ENCODE measurements around the gene BLOC1S1. TPM values are rescaled to one million over a fixed set of nuclear protein-coding genes. Genes with fewer than 3 reads are reported as not detected.

The BLOC1S1 gene
- total RNA-seq, 1 experiment from 2014 or later = 116 TPM

- peak; percentile 40 for DNase-seq (ENCODE audit: low spot score)
Measured at GRCh38 chr12:55728186-55728938, 12.5 kb downstream of the BLOC1S1 start.

GRCh38 chr12:55728939-55729818 lies 13.3 kb downstream of the BLOC1S1 start, which contains the start of gene CD63:
Gene CD63, minus strand, starts transcription at chr12:55729009. Its CDS starts 668 bp downstream, at chr12:55728341.
- DNase-seq (ENCODE audit: low spot score) = peak; percentile 93

GRCh38 chr12:55729819-55730818 lies 14.3 kb downstream of the BLOC1S1 start:
- DNase-seq (ENCODE audit: low spot score) = peak; percentile 57

- DNase-seq (ENCODE audit: low spot score) = no peak
Measured at GRCh38 chr12:55732288-55732687, 16.4 kb downstream of the BLOC1S1 start.

- DNase-seq (ENCODE audit: low spot score) = no peak
Measured at GRCh38 chr12:55733021-55733555, 17.2 kb downstream of the BLOC1S1 start.

- DNase-seq (ENCODE audit: low spot score) = no peak
Measured at GRCh38 chr12:55733858-55734257, 18.0 kb downstream of the BLOC1S1 start.

- DNase-seq (ENCODE audit: low spot score) = no peak
Measured at GRCh38 chr12:55734595-55734994, 18.7 kb downstream of the BLOC1S1 start.

GRCh38 chr12:55736076-55736475 lies 20.2 kb downstream of the BLOC1S1 start:
- DNase-seq (ENCODE audit: low spot score) = no peak

- peak; percentile 80 for DNase-seq (ENCODE audit: low spot score)
Measured at GRCh38 chr12:55736780-55737580, 21.1 kb downstream of the BLOC1S1 start.

- DNase-seq (ENCODE audit: low spot score) = no peak
Measured at GRCh38 chr12:55737581-55738122, 21.8 kb downstream of the BLOC1S1 start.

GRCh38 chr12:55738123-55739024 lies 22.5 kb downstream of the BLOC1S1 start:
- DNase-seq (ENCODE audit: low spot score) = peak; percentile 82

- DNase-seq (ENCODE audit: low spot score) = no peak
Measured at GRCh38 chr12:55739025-55739378, 23.2 kb downstream of the BLOC1S1 start.

- DNase-seq (ENCODE audit: low spot score) = no peak
Measured at GRCh38 chr12:55741931-55742680, 26.3 kb downstream of the BLOC1S1 start.

- peak; percentile 74 for DNase-seq (ENCODE audit: low spot score)
Measured at GRCh38 chr12:55742719-55743405, 27.0 kb downstream of the BLOC1S1 start, which contains the start of gene GDF11. Gene GDF11, plus strand, starts transcription at chr12:55743122. Its CDS starts 195 bp downstream, at chr12:55743317.

GRCh38 chr12:55743406-55744339 lies 27.8 kb downstream of the BLOC1S1 start:
- peak; percentile 67 for DNase-seq (ENCODE audit: low spot score)

- no peak for DNase-seq (ENCODE audit: low spot score)
Measured at GRCh38 chr12:55744340-55745030, 28.6 kb downstream of the BLOC1S1 start.
